HG03095 (cell line): ENCODE data around the gene SART1.
A peak's percentile ranks its signal among the peaks of the same experiment; 100 is the strongest.
"Not testable (repeated sequence)": the region's sequence is repeated elsewhere in the genome, so short reads cannot be mapped to it uniquely, and the experiment has no call there.

Experiments
- ATAC-seq: cut with Tn5 transposase; IDR thresholded peaks from one replicate; pipeline ENCODE4 v1.9.1; 2021; ENCODE audit warnings: moderate library complexity; ENCODE audit not compliant: unreplicated experiment

SART1 gene

DNA sequence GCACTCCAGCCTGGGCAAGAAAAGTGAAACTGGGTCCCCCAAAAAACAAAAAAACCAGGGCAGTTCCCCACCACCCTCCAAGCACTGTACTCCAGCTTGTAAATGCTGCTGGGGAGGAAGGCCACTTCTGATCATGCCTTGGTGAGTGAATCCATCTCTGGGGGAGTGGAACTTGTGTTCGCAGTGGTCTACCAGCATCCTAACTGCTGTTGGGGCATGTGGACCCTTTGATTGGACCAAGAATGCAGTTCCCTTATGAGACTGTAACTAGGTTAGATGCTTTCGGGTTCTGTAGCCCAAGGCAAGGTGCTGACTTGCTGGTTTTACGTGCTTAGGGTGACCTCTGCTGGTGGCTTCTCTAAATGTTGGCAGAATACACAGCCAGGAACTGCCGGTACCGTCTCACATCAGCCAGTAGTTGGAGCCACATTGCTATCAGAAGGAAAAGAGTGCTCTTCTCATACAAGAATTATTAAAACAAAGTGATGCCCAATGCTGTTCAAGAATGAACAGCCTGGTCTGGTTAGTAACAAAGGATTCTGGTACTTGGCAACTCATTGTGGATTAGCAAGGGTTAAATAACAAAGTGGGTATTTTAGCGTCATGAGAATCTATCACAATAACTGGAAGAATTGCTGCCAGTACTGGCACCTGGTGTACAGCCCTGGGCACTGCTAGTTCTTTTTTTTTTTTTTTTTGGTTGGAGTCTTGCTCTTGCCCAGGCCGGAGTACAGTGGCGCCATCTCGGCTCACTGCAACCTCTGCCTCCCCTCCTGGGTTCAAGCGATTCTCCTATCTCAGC lies 27.5 kb downstream of the SART1 start:
- ATAC-seq, result peak; percentile 80

GRCh38 chr11:65992056-65992455 lies 30.5 kb downstream of the SART1 start:
- ATAC-seq, result no peak

GRCh38 chr11:65997286-65997685 lies 35.8 kb downstream of the SART1 start:
- no peak for ATAC-seq

DNA sequence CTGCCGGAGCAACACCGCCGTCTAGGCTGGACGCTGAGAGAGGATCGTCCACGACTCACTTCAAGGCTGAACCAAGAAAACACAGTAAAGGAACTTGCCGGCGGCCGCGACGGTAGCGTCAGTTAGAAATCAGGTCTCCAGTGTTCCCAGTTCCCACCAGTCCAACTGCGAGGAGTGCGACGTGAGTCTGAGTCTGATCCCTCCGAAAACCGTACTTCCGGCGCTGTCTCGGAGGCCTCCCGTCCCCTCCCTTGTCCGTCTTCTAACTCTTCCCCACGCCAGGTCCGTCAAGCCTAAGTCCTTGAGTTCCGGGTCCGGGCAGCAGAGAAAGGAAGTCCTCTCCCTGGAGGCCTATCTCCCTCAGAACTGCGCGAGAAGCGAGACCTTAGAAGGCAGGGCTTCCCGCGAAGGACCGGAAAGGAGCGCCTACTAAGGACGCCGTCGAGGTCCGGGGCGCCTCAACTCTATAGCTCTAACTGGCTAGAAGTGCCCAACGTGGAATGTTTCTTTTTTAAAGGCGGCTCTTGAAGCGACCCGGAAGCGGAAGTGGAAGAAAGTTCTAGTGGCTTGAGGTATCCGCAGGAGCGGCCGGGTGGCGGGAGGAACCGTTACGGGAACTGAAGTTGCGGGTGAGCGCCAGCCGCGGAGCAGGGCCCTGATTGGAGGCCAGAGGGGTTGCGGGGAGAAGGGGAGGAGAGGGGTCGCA lies 40.6 kb downstream of the SART1 start, which contains the start of the genes BANF1 and EIF1AD:
Gene BANF1 (plus strand): TSS at position 562 of the 706 bp plus-strand sequence. CDS start 748 bp downstream, outside the sequence.
Gene EIF1AD (minus strand): TSS at position 216 of the 706 bp plus-strand sequence. CDS start 1,768 bp downstream, outside the sequence.
- ATAC-seq, result peak; percentile 68

- peak; percentile 34 for ATAC-seq
These were observed 41.2 kb downstream of the SART1 start for GRCh38 chr11:66002648-66003225.

GRCh38 chr11:66003291-66003690 lies 41.8 kb downstream of the SART1 start:
- no peak for ATAC-seq

- no peak for ATAC-seq
These were observed 42.7 kb downstream of the SART1 start for GRCh38 chr11:66004186-66004585.

DNA sequence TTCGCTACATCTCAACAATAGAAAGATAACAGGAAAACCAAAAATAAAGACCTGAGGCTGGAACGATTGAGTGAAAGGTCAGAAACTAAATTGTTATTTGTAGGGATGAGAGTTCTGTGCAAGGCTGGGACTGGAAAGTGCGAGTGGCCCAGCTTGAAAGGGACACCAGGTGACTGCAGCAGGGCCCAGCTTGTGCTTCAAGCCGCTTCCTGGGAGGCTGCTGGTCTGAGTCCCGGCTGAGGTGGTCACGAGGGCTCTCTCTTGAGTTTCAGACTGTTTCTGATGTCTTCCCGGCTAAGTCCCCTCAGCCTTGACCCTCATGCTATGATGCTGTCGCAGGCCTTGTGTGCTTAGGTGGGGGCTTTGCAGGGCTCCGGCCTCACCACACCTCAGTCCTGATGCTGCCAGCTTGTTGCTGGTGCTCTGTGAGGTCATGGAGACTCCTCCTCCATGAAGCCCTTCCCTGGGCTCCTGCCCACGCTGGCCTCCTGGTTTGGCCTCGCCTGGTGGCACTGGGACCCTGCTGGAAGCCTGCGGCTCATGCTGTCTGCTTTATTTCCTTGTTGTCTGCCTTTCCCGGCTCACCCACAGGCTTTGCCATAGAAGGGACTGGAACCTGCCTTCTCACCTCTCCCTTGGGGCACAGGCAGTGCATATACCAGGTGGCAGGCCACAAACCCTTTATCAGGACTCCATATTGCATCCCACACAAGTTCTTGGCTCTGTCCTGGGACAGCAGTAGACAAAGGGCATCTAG lies 44.8 kb downstream of the SART1 start:
- ATAC-seq, result no peak

GRCh38 chr11:66006891-66007176 lies 45.3 kb downstream of the SART1 start:
- no peak for ATAC-seq

- ATAC-seq, result no peak
These were observed 45.7 kb downstream of the SART1 start for GRCh38 chr11:66007201-66007634.

GRCh38 chr11:66008095-66008467 lies 46.5 kb downstream of the SART1 start:
- no peak for ATAC-seq

DNA sequence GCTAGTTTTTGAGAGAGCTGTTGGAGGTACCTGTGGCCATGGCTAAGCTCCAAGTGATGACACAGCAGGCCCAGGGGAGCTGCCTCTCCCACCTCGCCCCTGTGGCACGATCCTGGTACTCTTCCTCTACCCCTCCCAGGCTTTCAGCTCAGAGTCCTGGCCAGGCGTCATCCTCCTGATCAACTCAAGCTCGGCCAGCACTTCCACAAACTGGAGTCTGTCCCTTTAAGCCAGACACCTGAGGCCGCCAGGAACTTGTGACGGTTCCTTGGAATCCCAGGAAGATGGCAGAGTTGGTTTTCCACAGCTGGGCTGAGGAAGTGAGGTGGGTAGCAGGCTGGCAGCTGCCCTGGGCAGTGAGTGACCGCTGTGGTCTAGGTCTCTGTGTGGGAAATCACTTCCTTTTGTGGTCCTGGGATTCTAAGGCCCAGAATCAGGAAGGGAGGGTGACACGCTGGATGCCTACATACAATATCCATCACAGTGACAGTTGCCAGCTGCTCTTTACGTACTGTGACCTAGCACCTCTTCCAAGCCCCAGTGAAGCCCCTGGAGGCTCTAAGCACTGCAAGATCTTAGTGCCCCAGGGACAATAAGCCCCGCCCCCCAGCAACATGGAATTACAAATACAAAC lies 47.1 kb downstream of the SART1 start:
- ATAC-seq, result no peak

GRCh38 chr11:66010036-66010435 lies 48.5 kb downstream of the SART1 start:
- not testable (repeated sequence) for ATAC-seq

GRCh38 chr11:66011239-66011784 lies 49.8 kb downstream of the SART1 start:
- ATAC-seq, result no peak

- no peak for ATAC-seq
These were observed 50.3 kb downstream of the SART1 start, which contains the start of gene CST6 for GRCh38 chr11:66011785-66012303. CST6 (plus strand) TSS chr11:66012008; CDS start chr11:66012045, 37 bp downstream.

- no peak for ATAC-seq
These were observed 50.9 kb downstream of the SART1 start for GRCh38 chr11:66012371-66012945.

- ATAC-seq, result no peak
These were observed 51.6 kb downstream of the SART1 start for GRCh38 chr11:66012946-66013761.

DNA sequence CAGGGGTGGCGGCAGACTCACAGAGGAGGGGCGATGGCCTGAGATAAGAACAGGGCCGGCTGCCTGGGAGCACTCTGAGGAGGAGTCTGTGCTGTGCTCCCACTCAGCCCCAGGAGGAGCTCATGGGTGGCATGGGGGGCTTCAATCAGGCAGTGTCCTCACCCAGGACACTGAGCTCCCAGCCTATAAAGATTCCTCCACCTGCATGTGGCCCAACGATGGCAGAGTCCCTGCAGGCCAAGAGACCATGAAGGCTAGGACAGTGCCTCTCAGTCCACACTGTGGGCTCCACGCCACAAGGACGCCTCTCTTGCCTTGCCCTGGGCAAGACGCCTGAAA lies 52.2 kb downstream of the SART1 start:
- no peak for ATAC-seq
